Colonic mucosa (tissue), 4 donors: ENCODE data around the gene ST7. TPM values are rescaled to one million over a fixed set of nuclear protein-coding genes. Genes with fewer than 3 reads are reported as not detected.

Experiments
- DNase-seq: peaks from one replicate; pipeline ENCODE4 v3.0.0-alpha.2; 2020
- H3K27ac ChIP-seq: fragments of 200-600 bp; one replicate; pipeline ENCODE4 v1.8.0; 2021
- H3K27me3 ChIP-seq: fragments of 200-600 bp; one replicate; pipeline ENCODE4 v1.8.0; 2021
- H3K36me3 ChIP-seq: fragments of 200-600 bp; one replicate; pipeline ENCODE4 v1.8.0; 2021
- H3K4me1 ChIP-seq: fragments of 200-600 bp; one replicate; pipeline ENCODE4 v1.8.0; 2021; ENCODE audit warnings: mild to moderate bottlenecking
- H3K4me3 ChIP-seq: fragments of 200-600 bp; one replicate; pipeline ENCODE4 v1.8.0; 2021
- H3K9ac ChIP-seq, 2 donors: one replicate each; pipeline ENCODE4 v1.7.0; 2013; ENCODE audit warnings: control low read depth in 2 of 2, low read depth in 2 of 2, low read length in 2 of 2
- H3K9me3 ChIP-seq: fragments of 200-600 bp; one replicate; pipeline ENCODE4 v1.8.0; 2021
- CTCF ChIP-seq: fragments of 200-600 bp; IDR thresholded peaks from one replicate; pipeline ENCODE4 v1.8.0; 2022; ENCODE audit warnings: antibody characterized with exemption, mild to moderate bottlenecking
- intact Hi-C: fragments of 100-400 bp; cut with DNase I; formaldehyde crosslinking; loops from one replicate; pipeline ENCODE4 v1.14.1; 2022
- total RNA-seq, 2 donors: library from RNA; stranded (reverse); fragmentation: NEBNext Ultra II Directional in 1 of 2; extraction: Animal tissue kit (Norgen Biotek cat#: 25700) in 1 of 2; gene quantifications; one replicate each; pipeline ENCODE4 v1.2.1, GENCODE V29; 2021
- donor health status: healthy.
- donor health status: DM: no; HTN: no; CAD: no.
- donor health status: DM: no; HTN: no; CAD: no.

ST7 gene
- total RNA-seq, 2 donors from 2014 or later, result 10.6 to 12.2 TPM

GRCh38 chr7:117138495-117138894 is 185.2 kb downstream of the ST7 start:
- Histone ChIP-seq H3K4me3 (no peak overlapping the region), H3K36me3 (no peaks in the 10 kb centered on the region), H3K27me3 (no peaks in the 10 kb centered on the region), H3K27ac (no peak overlapping the region), H3K9me3 (no peaks in the 10 kb centered on the region), H3K9ac (no peak overlapping the region), H3K4me1 (no peaks in the 10 kb centered on the region)
- DNase-seq, result no peak
- intact Hi-C loops, result no loop called here
- TF ChIP-seq CTCF, result no peak

- Histone ChIP-seq H3K27me3 (no peaks in the 10 kb centered on the region), H3K4me3 (no peak overlapping the region), H3K9me3 (no peaks in the 10 kb centered on the region), H3K36me3 (no peaks in the 10 kb centered on the region), H3K9ac (no peak overlapping the region), H3K4me1 (no peaks in the 10 kb centered on the region), H3K27ac (no peak overlapping the region)
- intact Hi-C loops, result no loop called here
- no peak for DNase-seq
- TF ChIP-seq CTCF, result no peak
Observed at GRCh38 chr7:117138981-117139380, 185.7 kb downstream of the ST7 start.

GRCh38 chr7:117139397-117139984 is 186.2 kb downstream of the ST7 start:
- no peaks in the 10 kb centered on the region for H3K36me3 ChIP-seq

GRCh38 chr7:117140921-117141320 is 187.6 kb downstream of the ST7 start:
- Histone ChIP-seq H3K9me3 (no peaks in the 10 kb centered on the region), H3K27ac (no peak overlapping the region), H3K36me3 (no peaks in the 10 kb centered on the region), H3K4me1 (no peaks in the 10 kb centered on the region), H3K4me3 (no peak overlapping the region), H3K9ac (no peak overlapping the region), H3K27me3 (no peaks in the 10 kb centered on the region)
- no peak for TF ChIP-seq CTCF
- intact Hi-C loops, result no loop called here
- no peak for DNase-seq

More at GRCh38 chr7:117139397-117139984, 186.2 kb downstream of the ST7 start:
- intact Hi-C loops, result no loop called here
- no peak overlapping the region for H3K27ac ChIP-seq
- H3K9ac ChIP-seq, result no peak overlapping the region
- H3K4me1 ChIP-seq, result no peaks in the 10 kb centered on the region
- DNase-seq, result no peak
- no peak overlapping the region for H3K4me3 ChIP-seq
- H3K9me3 ChIP-seq, result no peaks in the 10 kb centered on the region
- H3K27me3 ChIP-seq, result no peaks in the 10 kb centered on the region
- TF ChIP-seq CTCF, result no peak

- H3K27me3 ChIP-seq, result no peaks in the 10 kb centered on the region
- H3K4me3 ChIP-seq, result no peak overlapping the region
- H3K27ac ChIP-seq, result no peak overlapping the region
- intact Hi-C loops, result no loop called here
- H3K9me3 ChIP-seq, result no peaks in the 10 kb centered on the region
- H3K4me1 ChIP-seq, result no peaks in the 10 kb centered on the region
- H3K9ac ChIP-seq, result no peak overlapping the region
- no peaks in the 10 kb centered on the region for H3K36me3 ChIP-seq
- no peak for TF ChIP-seq CTCF
- no peak for DNase-seq
Observed at GRCh38 chr7:117143066-117143465, 189.8 kb downstream of the ST7 start.
